Ovary (tissue), 9 donors: Measurements from ENCODE around the gene RNF126. TPM values are rescaled to one million over a fixed set of nuclear protein-coding genes. Genes with fewer than 3 reads are reported as not detected.
A peak's percentile ranks its signal among the peaks of the same experiment; 100 is the strongest.

Experiments used
- DNase-seq, 5 donors: peaks; one replicate each; pipeline ENCODE4 v3.0.0-alpha.2; 2019 to 2020
- H3K27ac ChIP-seq, 2 donors: fragments of 200-600 bp; one replicate each; pipeline versions ENCODE4 v1.5.1 to v1.8.0; 2019 to 2022
- H3K27me3 ChIP-seq: fragments of 200-600 bp; one replicate; pipeline ENCODE4 v1.8.0; 2022
- H3K36me3 ChIP-seq: fragments of 200-600 bp; sonication (generic); one replicate; pipeline ENCODE4 v1.5.1; 2019
- H3K4me1 ChIP-seq: one replicate; pipeline ENCODE4 v1.8.1; 2013; ENCODE audit warnings: mild to moderate bottlenecking, moderate library complexity; ENCODE audit not compliant: insufficient read depth
- H3K4me3 ChIP-seq: fragments of 200-600 bp; sonication (generic); one replicate; pipeline ENCODE4 v1.5.1; 2017
- H3K9me3 ChIP-seq, 2 donors: fragments of 200-600 bp in 1 of 2; sonication (generic) in 1 of 2; one replicate each; pipeline versions ENCODE4 v1.5.1 to v1.8.1; 2013 to 2019; ENCODE audit warnings: mild to moderate bottlenecking in 1 of 2, moderate library complexity in 1 of 2
- EP300 ChIP-seq: sonication (generic); formaldehyde crosslinking; IDR thresholded peaks from one replicate; pipeline ENCODE4 v1.6.1; 2017; ENCODE audit warnings: antibody characterized with exemption
- POLR2A ChIP-seq: fragments of 450-650 bp; IDR thresholded peaks from one replicate; pipeline ENCODE4 v1.6.1; 2017; ENCODE audit warnings: antibody characterized with exemption, mild to moderate bottlenecking, moderate library complexity
- WGBS, 3 donors: extraction: QIAGEN DNeasy Blood & Tissue Kit in 1 of 3; methylation state at CpG; one replicate each; pipeline versions ENCODE4 v1.1.5 to v1.1.7; 2013 to 2017; 5-methylcytosine and 5-hydroxymethylcytosine counted together
- intact Hi-C, 4 donors: fragments of 100-400 bp; cut with DNase I; formaldehyde crosslinking; loops; one replicate each; pipeline versions ENCODE4 v1.11.0 to v1.15.1; 2022 to 2023
- polyA plus RNA-seq, 2 donors: library from polyadenylated mRNA; stranded (reverse); fragments of 200-250 nt in 1 of 2; fragments of 350-450 nt in 1 of 2; fragmentation: Illumina TruSeq in 1 of 2; extraction: RNeasy Lipid Tissue Mini Kit (QIAGEN cat#74804) in 1 of 2; gene quantifications; one replicate each; pipeline ENCODE4 v1.2.3, GENCODE V29; 2013 to 2014
- total RNA-seq, 7 donors: library from RNA; depleted of rRNA in 2 of 7; stranded (reverse); fragments of >200 nt in 2 of 7; fragmentation: NEBNext Ultra II Directional in 3 of 7; extraction: Animal tissue kit (Norgen Biotek cat#: 25700) in 3 of 7; gene quantifications; one replicate each; pipeline versions ENCODE4 v1.1.0 to v1.2.4, GENCODE V29; 2016 to 2023
- TF ChIP-seq, protein P1 (sequence below), 3 donors: fragments of 450-650 bp in 2 of 3; fragments of 200-600 bp in 1 of 3; IDR thresholded peaks; one replicate each; pipeline versions ENCODE4 v1.5.1 to v1.8.0; 2016 to 2022; ENCODE audit warnings: antibody characterized with exemption in 3 of 3, mild to moderate bottlenecking in 1 of 3
- donor health status: DM: no; HTN: no; CAD: no; lungs with moderate emphysema.
- donor health status: DM: no; HTN: no; CAD: no.
- donor health status: Bipolar disorder and iron deficiency.
- donor health status: DM: yes; HTN: yes; CAD: no.
- donor health status: DM: no; HTN: no; CAD: no.
- donor health status: DM: yes; HTN: yes; CAD: no.

Gene RNF126
- total and polyA plus RNA-seq, 9 donors: 1.5 to 52.2 (median 32.2) TPM

DNA sequence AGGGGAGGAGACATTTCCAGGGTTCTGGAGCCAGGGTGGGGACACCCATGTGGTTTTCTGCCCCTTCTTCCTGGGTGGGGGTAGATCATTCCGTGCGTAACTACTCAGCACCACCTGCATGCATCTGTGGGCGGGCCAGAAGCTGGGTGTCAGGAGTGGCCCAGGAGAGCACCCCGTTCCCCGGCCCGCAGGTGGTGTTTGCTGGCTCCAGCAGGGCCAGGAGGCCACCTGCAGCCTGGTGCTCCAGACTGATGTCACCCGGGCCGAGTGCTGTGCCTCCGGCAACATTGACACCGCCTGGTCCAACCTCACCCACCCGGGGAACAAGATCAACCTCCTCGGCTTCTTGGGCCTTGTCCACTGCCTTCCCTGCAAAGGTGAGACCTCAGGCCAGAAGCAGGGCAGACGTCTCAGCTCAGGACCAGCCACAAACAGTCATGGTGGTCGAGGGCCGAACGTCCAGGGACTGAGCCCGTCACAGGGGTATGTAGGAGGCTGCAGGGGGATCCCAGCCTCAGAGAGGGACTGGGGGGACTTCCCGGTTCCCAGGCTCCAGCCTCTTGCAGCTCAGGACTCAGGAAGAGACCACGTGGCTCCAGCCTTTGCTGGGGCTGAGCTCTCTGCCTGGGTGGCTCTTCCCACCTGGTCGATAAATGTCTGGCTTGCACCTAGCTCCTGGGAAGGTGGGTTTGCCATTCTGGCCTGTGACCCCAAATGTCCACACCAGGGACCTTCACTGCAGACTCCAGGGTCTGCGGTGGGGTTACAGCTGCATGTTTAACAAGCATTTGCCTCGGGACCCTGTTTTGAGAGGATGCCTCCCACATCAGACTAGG, 14.8 kb upstream of the RNF126 start:
- whole genome bisulfite sequencing, 3 donors: 37 to 43% (median 38%) methylated on average over 21 to 22 of the region's 22 CpGs
- H3K36me3 ChIP-seq: no peaks in the 10 kb centered on the region
- H3K27me3 ChIP-seq: no peaks in the 10 kb centered on the region
- peak overlapping the region; percentile 70 to 74 for H3K27ac ChIP-seq
- intact Hi-C loops: loop anchor here in 2 of 4 donors (5.0 to 10.0 kb wide), 2 partner anchors 44 to 257 kb away; no protein-coding TSS in a partner anchor
- H3K4me3 ChIP-seq: peak overlapping the region; percentile 43
- TF ChIP-seq POLR2A: no peak
- TF ChIP-seq EP300: no peak
- TF ChIP-seq, protein P1, sequence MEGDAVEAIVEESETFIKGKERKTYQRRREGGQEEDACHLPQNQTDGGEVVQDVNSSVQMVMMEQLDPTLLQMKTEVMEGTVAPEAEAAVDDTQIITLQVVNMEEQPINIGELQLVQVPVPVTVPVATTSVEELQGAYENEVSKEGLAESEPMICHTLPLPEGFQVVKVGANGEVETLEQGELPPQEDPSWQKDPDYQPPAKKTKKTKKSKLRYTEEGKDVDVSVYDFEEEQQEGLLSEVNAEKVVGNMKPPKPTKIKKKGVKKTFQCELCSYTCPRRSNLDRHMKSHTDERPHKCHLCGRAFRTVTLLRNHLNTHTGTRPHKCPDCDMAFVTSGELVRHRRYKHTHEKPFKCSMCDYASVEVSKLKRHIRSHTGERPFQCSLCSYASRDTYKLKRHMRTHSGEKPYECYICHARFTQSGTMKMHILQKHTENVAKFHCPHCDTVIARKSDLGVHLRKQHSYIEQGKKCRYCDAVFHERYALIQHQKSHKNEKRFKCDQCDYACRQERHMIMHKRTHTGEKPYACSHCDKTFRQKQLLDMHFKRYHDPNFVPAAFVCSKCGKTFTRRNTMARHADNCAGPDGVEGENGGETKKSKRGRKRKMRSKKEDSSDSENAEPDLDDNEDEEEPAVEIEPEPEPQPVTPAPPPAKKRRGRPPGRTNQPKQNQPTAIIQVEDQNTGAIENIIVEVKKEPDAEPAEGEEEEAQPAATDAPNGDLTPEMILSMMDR (IDR thresholded peaks at IDR 0.05): no peak
- DNase-seq: peak in 2 of 5 donors; percentile 55 to 63
- no peaks in the 10 kb centered on the region for H3K9me3 ChIP-seq
- peaks cover 22% of the 10 kb centered on the region for H3K4me1 ChIP-seq

DNA sequence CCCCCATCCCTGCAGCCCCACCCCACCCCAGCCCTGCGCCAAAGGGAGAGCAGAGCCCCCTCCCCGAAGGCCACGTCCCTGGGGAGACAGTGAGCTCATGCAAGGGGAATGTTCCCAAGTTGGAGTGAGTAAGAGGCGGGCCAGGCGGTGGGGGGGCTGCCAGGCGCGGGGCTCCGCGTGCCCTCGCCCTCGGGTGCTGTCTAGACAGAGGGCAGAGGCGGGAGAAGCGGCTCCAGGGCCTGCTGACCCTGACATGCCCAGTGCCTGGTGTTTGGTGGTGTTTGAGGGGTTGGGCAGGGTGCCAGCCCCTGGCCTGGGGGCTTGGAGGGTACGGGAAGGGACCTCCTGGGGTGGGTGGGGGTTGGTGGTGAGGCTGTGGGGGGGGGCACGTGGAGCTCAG, 14.2 kb upstream of the RNF126 start:
- Histone ChIP-seq H3K27ac (peak overlapping the region; percentile 70 to 74), H3K4me3 (peak overlapping the region; percentile 43), H3K9me3 (no peaks in the 10 kb centered on the region), H3K27me3 (no peaks in the 10 kb centered on the region), H3K36me3 (no peaks in the 10 kb centered on the region), H3K4me1 (peaks cover 22% of the 10 kb centered on the region)
- peak; percentile 29 for TF ChIP-seq EP300
- no peak for TF ChIP-seq POLR2A
- intact Hi-C loops: loop anchor here in 2 of 4 donors (5.0 to 10.0 kb wide), 2 partner anchors 45 to 258 kb away; no protein-coding TSS in a partner anchor
- WGBS, 3 donors: 1 to 2% (median 1%) methylated on average over 12 to 15 of the region's 15 CpGs
- DNase-seq: peak; percentile 84 to 90 (median 87)

DNA sequence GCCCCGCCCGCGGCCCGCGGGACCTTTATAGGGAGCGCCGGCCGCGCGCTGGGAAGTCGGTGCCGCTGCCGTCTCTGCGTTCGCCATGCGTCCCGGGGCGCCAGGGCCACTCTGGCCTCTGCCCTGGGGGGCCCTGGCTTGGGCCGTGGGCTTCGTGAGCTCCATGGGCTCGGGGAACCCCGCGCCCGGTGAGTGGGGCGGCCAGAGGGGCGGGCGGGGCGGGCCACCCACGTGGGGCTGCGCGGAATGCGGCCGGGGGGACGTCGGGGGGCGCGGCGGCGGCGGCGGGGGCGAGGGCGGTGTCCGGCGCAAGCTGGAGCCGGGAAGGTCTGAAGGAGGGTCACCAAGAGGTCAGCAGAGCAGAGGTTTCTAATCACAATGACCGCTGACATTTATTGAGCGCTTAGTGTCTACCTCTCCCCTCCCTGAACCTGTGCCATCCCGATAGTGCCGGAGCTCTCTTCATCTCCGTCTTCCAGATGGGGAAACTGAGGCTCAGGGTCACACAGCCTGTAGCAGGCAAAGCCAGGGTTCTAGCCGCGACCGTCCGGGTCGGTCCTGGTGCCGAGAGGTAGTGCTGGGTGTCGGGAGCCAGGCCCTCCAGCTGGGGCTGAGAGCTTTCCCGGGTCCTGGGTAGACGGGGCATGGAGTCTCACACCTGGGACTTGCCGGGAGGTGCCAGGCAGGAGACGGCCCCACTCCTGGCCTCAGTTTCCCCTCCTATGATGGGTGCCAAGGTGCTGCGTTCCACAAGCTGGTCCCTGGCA, 13.5 kb upstream of the RNF126 start, which contains the start of gene FSTL3:
FSTL3 (plus strand) TSS at position 54 of the 767 bp plus-strand sequence; CDS start at position 86, 32 bp downstream.
- H3K9me3 ChIP-seq: no peaks in the 10 kb centered on the region
- peak within 1 kb of the TSS; percentile 70 to 74 for H3K27ac ChIP-seq
- H3K27me3 ChIP-seq: no peaks in the 10 kb centered on the region
- WGBS, 3 donors: 1 to 4% (median 1%) methylated on average over 34 to 63 of the region's 63 CpGs
- DNase-seq: peak in 4 of 5 donors; percentile 59 to 75 (median 66)
- intact Hi-C loops: loop anchor here in 2 of 4 donors (5.0 to 10.0 kb wide), 2 partner anchors 46 to 258 kb away; no protein-coding TSS in a partner anchor
- no peaks in the 10 kb centered on the region for H3K36me3 ChIP-seq
- peaks cover 22% of the 10 kb centered on the region for H3K4me1 ChIP-seq
- TF ChIP-seq POLR2A (peak; percentile 26), EP300 (no peak)
- TF ChIP-seq, protein P1 (IDR thresholded peaks at IDR 0.05): no peak
- peak within 1 kb of the TSS; percentile 43 for H3K4me3 ChIP-seq

DNA sequence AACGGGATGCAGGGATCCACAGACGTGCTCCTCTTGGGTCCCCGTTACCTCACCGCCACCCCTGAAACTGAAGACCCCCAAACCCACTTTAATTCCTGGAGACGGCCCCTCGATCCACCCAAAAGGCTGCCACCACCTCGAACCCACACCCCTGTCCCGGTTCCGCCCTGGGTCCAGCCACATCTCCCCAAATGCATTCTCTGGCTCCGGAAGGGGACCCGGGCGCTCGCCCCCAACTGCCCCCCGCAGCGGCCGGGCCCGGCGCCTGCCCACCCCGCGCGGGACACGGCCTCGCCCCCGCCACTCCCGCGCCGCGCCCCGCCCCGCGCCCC, 13.0 kb upstream of the RNF126 start:
- intact Hi-C loops: loop anchor here in 2 of 4 donors (5.0 to 10.0 kb wide), 2 partner anchors 46 to 259 kb away; no protein-coding TSS in a partner anchor
- DNase-seq: peak in 1 of 5 donors; percentile 41

More for the DNA sequence above, 13.0 kb upstream of the RNF126 start:
- 2 to 4% (median 3%) methylated on average over 24 to 31 of the region's 31 CpGs for WGBS, 3 donors
- H3K9me3 ChIP-seq: no peaks in the 10 kb centered on the region
- H3K27me3 ChIP-seq: no peaks in the 10 kb centered on the region
- TF ChIP-seq EP300 (no peak), POLR2A (no peak)
- TF ChIP-seq, protein P1 (IDR thresholded peaks at IDR 0.05): no peak
- peaks cover 19% of the 10 kb centered on the region for H3K4me1 ChIP-seq
- H3K36me3 ChIP-seq: no peaks in the 10 kb centered on the region
- H3K4me3 ChIP-seq: peak overlapping the region; percentile 43
- peak overlapping the region; percentile 49 to 70 for H3K27ac ChIP-seq
